GM10248 (cell line): ENCODE measurements around the gene PIGN.

Experiments used
- CTCF ChIA-PET: fragments of 300-600 bp; sonication (Branson Sonifier 250); formaldehyde crosslinking; extraction: SDS; loops from one replicate; lab custom pipeline; 2021; ENCODE audit warnings: antibody characterized with exemption; lab: Yijun Ruan, JAX
- POLR2A ChIA-PET: fragments of 350-650 bp; sonication (Branson Sonifier 250); formaldehyde crosslinking; extraction: SDS; loops from one replicate; lab custom pipeline; 2020; ENCODE audit warnings: antibody characterized with exemption; lab: Yijun Ruan, JAX
- DNase-seq: peaks from one replicate; pipeline ENCODE4 v3.0.0; 2012; ENCODE audit errors: extremely low spot score
- CTCF ChIP-seq: IDR thresholded peaks from 2 replicates; pipeline ENCODE4 v1.5.1; 2012; ENCODE audit warnings: mild to moderate bottlenecking, low read depth; ENCODE audit errors: extremely low read depth, missing control alignments, control extremely low read depth

The PIGN gene

DNA sequence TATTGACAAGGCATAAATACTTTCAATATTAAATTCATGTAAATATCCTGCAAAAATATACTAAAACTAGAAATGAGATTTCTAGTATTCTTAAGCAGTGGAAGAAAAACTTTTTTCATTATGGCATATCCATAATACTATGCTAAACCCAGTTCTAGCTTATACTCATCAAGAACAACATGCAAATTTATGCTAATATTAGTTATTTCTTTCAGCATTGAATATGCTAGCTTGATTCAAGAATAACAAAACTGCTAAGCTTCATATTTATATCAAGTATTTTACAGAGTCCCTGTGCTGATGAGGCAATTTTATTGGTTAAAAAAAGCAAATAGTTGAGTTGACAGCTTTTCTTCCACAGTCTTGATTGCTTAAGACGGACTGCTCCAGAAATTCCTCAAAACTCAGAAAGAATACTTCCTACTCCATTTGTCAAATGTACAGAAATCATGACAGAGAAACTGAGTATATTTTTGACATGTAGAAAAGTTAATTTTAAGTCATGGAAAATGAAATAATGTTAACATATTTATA, 105.0 kb downstream of the PIGN start:
- POLR2A ChIA-PET = no interaction called here
- CTCF ChIA-PET = interaction anchor here (1.0 to 1.5 kb wide), 2 partner anchors 25 to 58 kb away, joined by 3 read pairs; no protein-coding TSS in a partner anchor
- TF ChIP-seq CTCF = no peak
- no peak for DNase-seq

GRCh38 chr18:62081248-62081647, 105.6 kb downstream of the PIGN start:
- CTCF ChIA-PET = interaction anchor here (1.0 to 1.5 kb wide), 2 partner anchors 24 to 59 kb away, joined by 3 read pairs; no protein-coding TSS in a partner anchor
- no peak for TF ChIP-seq CTCF
- DNase-seq = no peak
- POLR2A ChIA-PET = no interaction called here

- TF ChIP-seq CTCF = no peak
- POLR2A ChIA-PET = no interaction called here
- no peak for DNase-seq
- CTCF ChIA-PET = interaction anchor here (1.5 kb wide), 1 partner anchor 23 kb away, joined by 3 read pairs; no protein-coding TSS in a partner anchor
Observed at GRCh38 chr18:62080172-62080900, 106.5 kb downstream of the PIGN start.

DNA sequence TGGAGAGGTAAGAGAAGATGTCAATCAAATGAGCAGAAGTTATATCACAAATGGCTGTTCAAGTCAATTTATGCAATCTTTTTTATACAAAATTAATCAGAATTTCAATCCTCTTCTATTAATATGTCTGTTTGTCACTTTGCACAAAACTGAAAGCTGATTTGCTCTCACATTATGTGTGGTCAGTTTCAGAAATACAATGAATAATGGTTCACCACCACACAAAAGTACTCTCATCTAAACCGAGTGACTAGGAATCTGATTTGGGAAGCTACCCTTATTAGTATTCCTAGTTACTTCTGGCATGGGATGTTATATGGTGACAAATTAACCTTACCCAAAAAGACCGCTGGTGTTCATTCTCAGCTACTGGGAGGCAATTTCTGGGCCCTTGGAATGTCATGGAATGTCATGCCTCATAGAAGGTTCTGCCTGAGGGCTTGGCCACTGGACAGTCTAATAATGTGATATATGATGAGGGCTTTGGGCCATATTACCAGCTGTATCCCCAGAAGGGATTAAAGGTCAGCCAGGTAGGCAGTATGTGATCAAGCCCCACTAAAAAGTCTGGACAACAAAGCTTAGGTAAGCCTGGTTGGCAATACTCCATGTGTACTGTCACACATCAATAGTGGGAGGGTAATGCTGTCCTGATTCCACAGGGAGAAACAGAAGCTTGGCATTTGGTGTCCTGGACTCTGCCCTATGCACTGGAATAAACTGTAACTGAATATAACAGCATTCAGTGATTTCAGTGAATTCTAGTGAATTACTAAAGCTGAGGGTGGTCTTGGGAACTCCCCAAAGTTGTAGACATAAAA, 113.2 kb downstream of the PIGN start:
- ChIA-PET CTCF (interaction anchor here (1.2 kb wide), 1 partner anchor 10 kb away, joined by 5 read pairs; no protein-coding TSS in a partner anchor), POLR2A (no interaction called here)
- no peak for DNase-seq
- TF ChIP-seq CTCF = no peak

- POLR2A ChIA-PET = interaction anchor here (0.6 kb wide), 1 partner anchor 69 kb away, joined by 3 read pairs; no protein-coding TSS in a partner anchor
- no peak for DNase-seq
- CTCF ChIA-PET = interaction anchor here (0.9 kb wide), 1 partner anchor 26 kb away, joined by 3 read pairs; no protein-coding TSS in a partner anchor
- no peak for TF ChIP-seq CTCF
Observed at GRCh38 chr18:62072370-62072769, 114.5 kb downstream of the PIGN start.

DNA sequence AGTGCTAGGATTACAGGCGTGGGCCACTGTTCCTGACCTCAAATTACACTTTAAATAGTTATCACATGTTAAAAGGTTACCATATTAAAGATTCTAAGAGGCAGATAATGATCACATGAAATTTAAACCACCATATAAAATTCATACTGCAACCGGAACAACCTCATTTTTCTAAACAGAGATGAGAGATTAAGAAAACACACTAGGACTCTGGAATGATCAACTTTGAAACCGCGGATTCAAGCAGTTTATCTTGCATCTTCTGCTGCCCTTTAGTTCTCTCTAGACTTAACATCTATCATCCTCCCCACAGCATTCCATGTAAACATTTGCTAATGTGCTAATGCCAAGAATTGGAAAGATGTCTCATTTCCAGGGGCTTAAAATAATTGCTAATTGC, 115.8 kb downstream of the PIGN start:
- no peak for DNase-seq
- TF ChIP-seq CTCF = no peak
- ChIA-PET POLR2A (no interaction called here), CTCF (no interaction called here)
